Activated naive CD4-positive, alpha-beta T cell treated with anti-CD3 and anti-CD28 coated beads, Interleukin-2, amount 50 U/mL, for 24 hours (primary cell): ENCODE data around the gene VPS37C.
"Not testable (repeated sequence)": the region's sequence is repeated elsewhere in the genome, so short reads cannot be mapped to it uniquely, and the experiment has no call there.

Experiments used
- H3K27ac Mint-ChIP-seq: one replicate; pipeline ENCODE4 v1.8.0; 2021; ENCODE audit warnings: mild to moderate bottlenecking, mixed read lengths
- H3K27me3 Mint-ChIP-seq: one replicate; pipeline ENCODE4 v1.8.0; 2021; ENCODE audit warnings: mixed read lengths
- H3K36me3 Mint-ChIP-seq: one replicate; pipeline ENCODE4 v1.8.0; 2021; ENCODE audit warnings: mixed read lengths
- H3K4me1 Mint-ChIP-seq: one replicate; pipeline ENCODE4 v1.8.0; 2021; ENCODE audit warnings: mixed read lengths
- H3K4me3 Mint-ChIP-seq: one replicate; pipeline ENCODE4 v1.8.0; 2021; ENCODE audit warnings: mild to moderate bottlenecking, mixed read lengths
- H3K9me3 Mint-ChIP-seq: one replicate; pipeline ENCODE4 v1.8.0; 2021; ENCODE audit warnings: mixed read lengths

VPS37C gene

DNA sequence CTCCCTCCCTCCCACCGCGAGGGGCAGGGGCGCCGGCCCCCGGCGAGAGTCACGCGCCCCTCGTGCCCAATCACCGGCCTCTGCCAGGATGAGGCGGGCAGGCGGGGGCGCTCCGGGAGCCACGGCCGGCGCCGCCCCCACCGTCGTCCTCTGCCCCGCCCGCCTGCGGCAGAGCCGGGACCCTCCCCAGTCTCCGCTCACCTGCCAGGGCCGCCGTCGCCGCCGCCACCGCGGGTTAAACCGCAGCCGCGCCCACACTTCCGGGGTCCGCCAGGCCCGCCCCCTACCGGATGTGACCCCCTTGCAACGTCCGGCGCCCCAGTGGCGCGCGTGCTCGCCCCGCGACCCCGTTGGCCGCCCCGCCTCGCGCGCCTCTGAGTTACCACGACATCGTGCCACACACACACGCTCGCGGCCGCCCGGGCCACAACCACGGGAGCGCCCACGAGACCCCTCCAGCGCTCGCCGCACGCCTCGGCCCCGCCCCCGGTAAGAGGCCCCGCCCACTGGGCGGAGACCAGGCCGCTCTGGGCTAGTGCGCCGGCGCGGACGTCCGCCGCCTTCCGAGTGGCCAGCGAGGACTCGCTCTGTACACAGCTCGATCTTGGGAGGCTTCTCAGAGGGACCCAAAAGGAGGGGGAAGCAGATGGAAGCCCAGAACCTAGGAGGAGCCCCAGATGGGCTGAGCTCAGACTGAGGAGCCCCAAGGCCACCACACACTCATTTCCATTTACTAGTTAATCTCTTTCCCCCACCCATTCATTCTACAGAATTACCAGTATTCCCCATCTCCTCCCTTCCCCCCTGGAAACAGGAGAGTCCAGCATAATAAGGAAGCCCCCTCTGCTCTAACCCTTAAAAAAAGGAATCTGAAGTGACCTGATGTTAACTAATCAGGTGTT lies at the start of gene VPS37C:
Gene VPS37C (minus strand): TSS at position 237 of the 902 bp plus-strand sequence. CDS start 22,597 bp downstream, outside the sequence.
- H3K27ac Mint-ChIP-seq: peak within 1 kb of the TSS; percentile 94
- peaks cover 2% of the 10 kb centered on the region for H3K36me3 Mint-ChIP-seq
- peaks cover 59% of the 10 kb centered on the region for H3K4me1 Mint-ChIP-seq
- H3K27me3 Mint-ChIP-seq: no peaks in the 10 kb centered on the region
- peak within 1 kb of the TSS; percentile 95 for H3K4me3 Mint-ChIP-seq
- H3K9me3 Mint-ChIP-seq: no peaks in the 10 kb centered on the region

DNA sequence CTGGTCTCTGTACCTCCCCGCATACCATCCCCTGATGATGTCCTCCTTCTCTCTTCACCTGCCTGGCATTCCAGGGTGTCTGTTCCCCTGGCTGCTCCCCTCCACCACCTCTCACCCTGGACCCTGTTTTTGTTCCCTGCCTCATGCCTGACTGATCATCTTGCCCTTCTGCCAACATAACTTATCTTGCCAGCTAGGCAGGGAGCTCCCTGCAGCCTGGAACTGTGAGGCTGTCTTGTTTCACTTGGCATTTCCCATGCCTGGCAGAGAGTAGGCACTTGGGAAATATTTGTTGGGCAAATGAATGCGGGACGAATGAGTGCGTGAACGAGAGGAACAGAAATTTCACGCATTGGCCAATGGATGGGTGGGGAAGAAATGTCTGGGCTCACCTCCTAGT lies 49.4 kb upstream of the VPS37C start:
- H3K4me3 Mint-ChIP-seq, H3K9me3 Mint-ChIP-seq, H3K4me1 Mint-ChIP-seq, H3K36me3 Mint-ChIP-seq, H3K27me3 Mint-ChIP-seq, H3K27ac Mint-ChIP-seq: not testable (repeated sequence)

DNA sequence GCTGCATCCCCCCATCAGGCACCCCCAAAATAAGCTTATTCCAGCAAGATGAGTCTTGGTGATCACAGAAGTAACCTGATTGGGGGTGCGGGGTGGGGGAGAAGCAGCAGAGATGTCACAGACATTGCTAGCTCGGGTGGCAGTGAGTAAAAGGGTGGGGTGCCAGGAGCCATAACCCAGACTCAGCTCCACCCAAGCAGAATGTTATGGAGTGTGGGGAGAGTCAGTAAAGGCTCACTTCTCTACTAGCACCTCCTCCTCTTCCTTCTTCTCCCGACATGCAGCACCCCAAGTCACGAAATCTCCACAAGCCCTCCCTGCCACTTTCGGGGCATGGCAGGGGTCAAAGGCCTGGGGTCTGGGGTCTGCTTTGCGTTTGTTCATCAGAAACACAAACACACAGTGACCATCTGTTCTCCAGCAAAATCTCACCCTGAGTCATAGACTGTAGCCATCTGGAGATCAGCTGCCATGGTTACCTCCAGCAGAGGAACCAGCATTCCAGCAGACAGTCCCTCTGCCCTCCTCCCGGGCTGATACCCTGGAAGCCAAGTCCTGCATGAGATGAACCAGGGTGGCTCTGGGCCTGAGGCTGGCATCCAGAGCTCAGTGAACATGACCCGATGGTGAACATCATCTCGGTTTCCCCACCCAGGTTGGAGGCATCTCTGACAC lies 46.5 kb upstream of the VPS37C start:
- not testable (repeated sequence) for H3K36me3 Mint-ChIP-seq, H3K4me1 Mint-ChIP-seq, H3K4me3 Mint-ChIP-seq, H3K27ac Mint-ChIP-seq, H3K9me3 Mint-ChIP-seq, H3K27me3 Mint-ChIP-seq

DNA sequence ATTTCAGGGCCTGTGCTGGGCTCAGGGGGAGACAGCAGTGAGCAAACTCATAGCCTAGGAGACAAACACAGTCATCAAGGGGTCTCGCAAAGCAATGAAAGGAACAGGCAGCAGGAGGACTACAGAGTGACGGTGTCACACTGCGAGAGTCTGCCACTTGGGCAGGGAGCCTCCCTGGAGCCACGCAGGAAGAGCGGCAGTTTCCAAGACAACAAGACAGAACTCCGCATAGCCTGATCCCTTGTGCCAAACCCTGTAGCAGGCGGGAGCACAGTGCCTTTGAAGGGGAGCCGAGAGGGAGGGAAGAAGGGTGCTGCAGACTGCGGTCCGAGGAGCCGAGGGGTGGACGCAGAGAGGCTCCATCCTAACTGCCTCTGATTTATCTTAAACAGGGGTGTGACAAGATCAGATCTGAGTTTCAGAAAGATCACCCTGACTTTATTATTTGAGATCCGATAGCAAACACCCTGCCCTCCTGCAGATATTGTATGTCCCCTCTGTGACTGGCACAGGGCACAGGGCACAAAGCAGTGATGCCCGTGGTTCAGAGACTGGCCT lies 43.4 kb upstream of the VPS37C start:
- H3K36me3 Mint-ChIP-seq, H3K4me1 Mint-ChIP-seq, H3K27me3 Mint-ChIP-seq, H3K27ac Mint-ChIP-seq, H3K9me3 Mint-ChIP-seq, H3K4me3 Mint-ChIP-seq: not testable (repeated sequence)

DNA sequence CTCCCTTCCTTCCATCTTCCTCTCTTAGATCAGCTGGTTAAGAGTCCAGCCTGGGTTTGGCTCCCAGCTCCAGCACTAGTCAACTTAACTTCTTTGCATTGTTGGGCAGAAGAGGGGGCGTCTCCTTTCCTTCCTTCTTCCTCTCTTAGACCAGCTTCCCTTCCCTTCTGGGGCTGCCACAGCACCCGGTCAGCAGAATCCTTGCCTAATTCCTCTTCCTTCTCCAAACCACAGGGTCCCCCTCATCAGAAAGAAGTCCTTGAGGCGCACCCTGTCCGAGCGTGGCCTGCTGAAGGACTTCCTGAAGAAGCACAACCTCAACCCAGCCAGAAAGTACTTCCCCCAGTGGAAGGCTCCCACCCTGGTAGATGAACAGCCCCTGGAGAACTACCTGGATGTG lies 42.6 kb upstream of the VPS37C start:
- H3K9me3 Mint-ChIP-seq, H3K4me3 Mint-ChIP-seq, H3K27ac Mint-ChIP-seq, H3K36me3 Mint-ChIP-seq, H3K4me1 Mint-ChIP-seq, H3K27me3 Mint-ChIP-seq: not testable (repeated sequence)

DNA sequence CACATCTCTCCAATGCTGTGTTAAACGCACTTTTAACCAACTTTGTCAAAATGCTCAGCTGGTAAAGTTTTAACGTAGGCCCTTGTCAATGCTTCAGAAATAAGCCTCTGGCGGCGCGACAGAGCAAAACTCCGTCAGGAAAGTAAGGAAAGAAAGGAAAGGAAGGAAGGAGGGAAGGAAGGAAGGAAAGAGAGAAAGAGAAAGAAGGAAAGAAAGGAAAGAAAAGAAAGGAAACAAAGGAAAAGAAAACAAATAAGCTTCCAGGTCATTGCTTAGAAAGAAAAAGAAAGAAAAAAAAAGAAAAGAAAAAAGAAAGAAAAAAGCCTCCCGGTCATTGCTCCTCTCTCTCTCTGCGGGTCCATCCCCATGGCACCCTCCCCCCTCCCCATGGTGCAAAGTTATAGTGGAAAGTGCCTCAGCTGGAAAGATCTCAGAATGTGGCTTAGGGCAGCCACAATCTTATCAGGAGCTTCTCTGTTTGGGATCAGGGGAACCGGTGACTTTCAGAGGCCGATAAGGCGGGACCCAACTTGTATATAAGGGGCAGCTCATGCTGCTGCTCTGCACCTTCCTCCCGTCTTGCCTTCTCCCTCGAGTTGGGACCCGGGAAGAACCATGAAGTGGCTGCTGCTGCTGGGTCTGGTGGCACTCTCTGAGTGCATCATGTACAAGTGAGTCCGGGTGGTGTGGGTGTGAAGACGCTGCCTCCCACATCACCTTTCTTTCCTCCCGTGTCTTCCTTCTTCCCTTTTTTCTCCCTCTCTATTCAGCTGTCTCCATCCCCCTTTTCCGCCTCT lies 41.9 kb upstream of the VPS37C start, which contains the start of gene PGA3:
Gene PGA3 (plus strand): TSS at position 566 of the 797 bp plus-strand sequence. CDS start 50 bp downstream, at position 616.
- H3K4me3 Mint-ChIP-seq, H3K9me3 Mint-ChIP-seq, H3K36me3 Mint-ChIP-seq, H3K27me3 Mint-ChIP-seq, H3K4me1 Mint-ChIP-seq, H3K27ac Mint-ChIP-seq: not testable (repeated sequence)

DNA sequence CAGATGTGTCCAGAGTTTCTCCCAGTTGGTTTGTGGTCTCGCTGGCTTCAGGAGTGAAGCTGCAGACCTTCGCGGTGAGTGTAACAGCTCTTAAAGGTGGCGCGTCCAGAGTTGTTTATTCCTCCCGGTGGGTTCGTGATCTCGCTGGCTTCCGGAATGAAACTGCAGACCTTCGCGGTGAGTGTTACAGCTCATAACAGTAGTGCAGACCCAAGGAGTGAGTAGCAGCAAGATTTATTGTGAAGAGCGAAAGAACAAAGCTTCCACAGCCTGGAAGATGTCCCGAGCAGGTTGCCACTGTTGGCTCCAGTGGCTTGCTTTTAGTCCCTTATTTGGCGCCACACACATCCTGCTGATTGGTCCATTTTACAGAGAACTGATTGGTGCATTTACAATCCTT lies 40.2 kb upstream of the VPS37C start:
- Mint-ChIP-seq H3K27ac (no peak overlapping the region), H3K27me3 (peaks cover 1% of the 10 kb centered on the region), H3K9me3 (no peaks in the 10 kb centered on the region), H3K4me3 (no peak overlapping the region), H3K36me3 (no peaks in the 10 kb centered on the region), H3K4me1 (no peaks in the 10 kb centered on the region)

DNA sequence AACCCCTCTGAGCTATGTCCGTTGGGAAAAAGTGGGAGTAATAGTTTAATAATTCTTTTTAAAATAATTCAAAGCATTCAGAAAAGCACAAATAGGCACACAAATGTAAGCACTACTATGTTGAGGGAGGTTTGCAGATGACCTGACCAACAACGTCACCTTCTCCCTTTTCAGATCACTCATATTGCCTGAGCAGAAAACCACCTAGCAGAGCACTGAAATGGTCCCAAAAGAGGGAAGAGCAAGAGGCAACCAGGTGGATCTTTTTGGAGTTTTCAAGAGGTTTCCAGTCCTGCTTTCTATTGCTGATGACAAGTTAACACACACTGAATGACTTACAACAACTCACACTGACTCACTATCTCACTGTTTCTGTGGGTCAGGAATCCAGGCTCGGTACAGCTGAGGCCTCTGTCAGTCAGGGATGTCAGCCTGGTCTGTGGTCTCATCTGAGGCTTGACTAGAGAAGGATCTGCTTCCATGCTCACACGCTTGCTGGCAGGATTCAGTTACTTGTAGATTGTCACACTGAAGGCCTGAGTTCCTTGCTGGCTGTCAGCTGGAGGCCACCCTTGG lies 37.8 kb upstream of the VPS37C start:
- no peak overlapping the region for H3K27ac Mint-ChIP-seq
- no peaks in the 10 kb centered on the region for H3K36me3 Mint-ChIP-seq
- H3K27me3 Mint-ChIP-seq: peaks cover 1% of the 10 kb centered on the region
- no peaks in the 10 kb centered on the region for H3K9me3 Mint-ChIP-seq
- H3K4me3 Mint-ChIP-seq: no peak overlapping the region
- no peaks in the 10 kb centered on the region for H3K4me1 Mint-ChIP-seq

DNA sequence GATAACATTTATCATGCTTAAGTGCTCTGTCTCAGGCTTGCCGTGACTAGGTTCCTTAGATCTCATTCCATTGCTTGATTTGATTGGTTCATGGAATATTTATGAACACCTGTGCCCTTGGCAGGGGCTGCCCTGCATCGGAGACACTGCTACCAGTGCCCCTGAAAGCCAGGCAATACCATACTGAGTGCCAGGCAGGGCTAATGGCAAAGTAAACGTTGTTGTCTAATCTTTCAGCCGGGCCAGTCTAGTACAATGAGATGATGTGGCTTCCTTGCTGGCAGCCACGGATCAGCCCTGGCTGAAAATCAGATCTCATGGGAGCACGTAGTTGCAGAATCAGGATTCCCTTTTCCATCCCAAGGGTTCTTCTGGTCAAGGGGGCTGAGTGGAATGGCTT lies 37.1 kb upstream of the VPS37C start:
- Mint-ChIP-seq H3K9me3 (no peaks in the 10 kb centered on the region), H3K4me3 (no peak overlapping the region), H3K27ac (no peak overlapping the region), H3K27me3 (peaks cover 1% of the 10 kb centered on the region), H3K4me1 (no peaks in the 10 kb centered on the region), H3K36me3 (no peaks in the 10 kb centered on the region)

DNA sequence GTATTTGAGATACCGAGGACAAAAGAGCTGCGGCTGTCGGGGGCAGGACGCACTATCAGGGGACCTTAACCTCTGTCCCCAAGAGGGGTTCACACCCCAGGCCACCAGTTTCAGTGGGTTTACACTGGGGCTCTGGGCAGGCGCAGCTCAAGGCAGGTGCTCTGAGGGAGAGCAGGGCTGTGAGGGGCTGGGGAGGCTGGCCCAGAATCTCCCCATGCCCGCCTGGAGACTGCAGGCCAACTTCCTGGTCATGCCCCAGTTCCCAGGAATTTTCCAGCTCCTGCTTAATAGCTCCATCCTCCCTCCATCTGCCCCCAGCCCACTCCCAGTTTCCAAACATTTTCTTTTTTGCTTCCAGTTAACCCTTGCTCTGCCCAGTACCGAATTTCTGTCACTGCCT lies 34.5 kb upstream of the VPS37C start:
- peaks cover 1% of the 10 kb centered on the region for H3K27me3 Mint-ChIP-seq
- no peaks in the 10 kb centered on the region for H3K4me1 Mint-ChIP-seq
- H3K36me3 Mint-ChIP-seq: no peaks in the 10 kb centered on the region
- no peak overlapping the region for H3K27ac Mint-ChIP-seq
- H3K4me3 Mint-ChIP-seq: no peak overlapping the region
- no peaks in the 10 kb centered on the region for H3K9me3 Mint-ChIP-seq

DNA sequence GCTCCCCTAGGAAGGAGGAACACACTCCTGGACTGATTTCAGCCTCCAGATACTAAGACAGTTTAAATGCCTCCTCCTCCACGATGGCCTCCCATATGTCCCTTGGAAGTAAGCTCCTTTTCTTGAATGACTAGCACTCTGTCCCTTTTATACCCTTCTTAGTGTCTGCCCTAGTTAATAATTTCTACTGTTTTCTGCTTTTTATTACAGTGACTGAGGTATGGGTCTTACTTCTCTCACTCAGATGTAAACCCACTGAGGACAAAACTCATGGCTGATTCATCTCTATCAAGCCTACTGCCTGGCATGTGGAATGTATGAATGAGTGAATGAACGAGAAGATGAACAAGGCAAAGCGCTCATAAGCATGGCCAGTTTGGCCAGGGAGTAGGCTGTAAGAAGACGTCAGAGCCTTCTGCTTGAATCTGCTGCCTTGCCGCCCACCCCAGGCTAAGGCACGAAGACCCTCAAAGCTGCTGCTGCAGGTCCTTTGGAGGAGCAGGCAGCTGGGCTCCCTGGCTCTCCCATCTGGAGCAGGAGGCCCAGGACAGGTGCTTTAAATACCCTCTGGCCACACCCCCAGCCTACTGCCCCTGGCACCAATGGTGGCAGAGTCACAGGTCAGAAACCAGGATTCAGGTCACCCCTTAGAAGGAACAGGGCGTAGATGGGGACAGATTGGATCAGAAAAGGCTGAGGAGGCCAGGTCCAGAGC lies 33.9 kb upstream of the VPS37C start:
- no peaks in the 10 kb centered on the region for H3K4me1 Mint-ChIP-seq
- H3K27me3 Mint-ChIP-seq: peaks cover 1% of the 10 kb centered on the region
- H3K27ac Mint-ChIP-seq: no peak overlapping the region
- no peaks in the 10 kb centered on the region for H3K9me3 Mint-ChIP-seq
- no peak overlapping the region for H3K4me3 Mint-ChIP-seq
- no peaks in the 10 kb centered on the region for H3K36me3 Mint-ChIP-seq

DNA sequence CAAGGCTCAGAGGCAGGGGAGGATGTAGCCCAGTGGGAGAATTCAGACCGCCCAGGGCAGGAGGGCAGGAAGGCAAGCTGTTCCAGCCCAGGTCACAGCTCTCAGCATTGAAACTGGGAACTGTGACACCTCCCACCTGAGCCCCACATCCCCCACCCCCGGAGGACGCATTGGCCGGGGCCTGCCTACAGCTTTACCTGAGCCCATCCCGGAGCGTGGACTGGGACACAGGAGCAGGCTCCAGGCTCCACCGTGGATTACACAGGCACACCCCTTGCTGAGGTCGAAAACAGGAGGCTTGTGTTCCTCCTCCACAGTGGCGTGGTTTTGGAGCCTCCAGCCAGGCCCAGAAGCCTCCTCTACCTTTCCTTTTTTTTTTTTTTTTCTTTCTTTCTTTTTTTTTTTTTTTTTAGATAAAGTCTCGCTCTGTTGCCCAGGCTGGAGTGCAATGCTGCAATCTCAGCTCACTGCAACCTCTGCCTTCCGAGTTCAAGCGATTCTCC lies 33.0 kb upstream of the VPS37C start:
- H3K4me3 Mint-ChIP-seq: no peak overlapping the region
- H3K36me3 Mint-ChIP-seq: no peaks in the 10 kb centered on the region
- H3K27me3 Mint-ChIP-seq: peaks cover 1% of the 10 kb centered on the region
- no peaks in the 10 kb centered on the region for H3K9me3 Mint-ChIP-seq
- H3K4me1 Mint-ChIP-seq: no peaks in the 10 kb centered on the region
- H3K27ac Mint-ChIP-seq: no peak overlapping the region

DNA sequence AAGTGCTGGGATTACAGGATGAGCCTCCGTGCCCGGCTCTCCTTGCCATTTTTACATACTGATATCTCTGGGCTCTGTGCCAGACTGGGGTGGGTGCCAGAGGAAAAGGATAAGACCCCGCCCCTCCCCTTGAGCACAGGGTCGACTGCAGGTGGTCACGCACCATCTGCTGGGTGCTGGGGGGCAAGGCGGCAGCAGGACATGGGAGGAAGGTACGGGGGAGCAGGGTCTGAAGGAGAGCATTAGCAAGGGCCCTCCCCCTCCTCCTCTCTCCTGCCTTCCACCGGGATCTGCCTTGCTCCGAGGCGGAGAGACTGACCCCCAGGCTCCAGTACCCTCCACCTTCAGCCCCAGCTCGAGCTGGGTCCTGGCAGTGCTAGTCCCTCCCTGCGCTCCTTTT lies 32.4 kb upstream of the VPS37C start:
- Mint-ChIP-seq H3K36me3 (no peaks in the 10 kb centered on the region), H3K27me3 (peaks cover 1% of the 10 kb centered on the region), H3K9me3 (no peaks in the 10 kb centered on the region), H3K4me3 (no peak overlapping the region), H3K27ac (no peak overlapping the region), H3K4me1 (no peaks in the 10 kb centered on the region)

DNA sequence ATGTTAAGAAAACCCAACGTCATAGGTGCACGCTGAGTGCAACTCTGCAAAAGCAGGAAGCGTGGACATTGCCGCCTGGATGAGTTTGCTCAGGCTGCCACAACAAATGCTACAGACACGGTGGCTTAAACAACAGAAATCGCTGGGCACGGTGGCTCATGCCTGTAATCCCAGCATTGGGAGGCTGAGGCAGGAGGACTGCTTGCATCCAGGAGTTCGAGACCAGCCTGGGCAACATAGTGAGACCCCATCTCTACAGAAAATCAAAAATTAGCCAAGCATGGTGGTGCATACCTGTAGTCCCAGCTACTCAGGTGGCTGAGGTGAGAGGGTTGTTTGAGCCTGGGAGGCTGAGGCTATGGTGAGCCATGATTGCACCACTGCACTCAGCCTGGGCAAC lies 28.7 kb upstream of the VPS37C start:
- Mint-ChIP-seq H3K27ac (no peak overlapping the region), H3K4me3 (no peak overlapping the region), H3K36me3 (no peaks in the 10 kb centered on the region)

More for the DNA sequence above, 28.7 kb upstream of the VPS37C start:
- Mint-ChIP-seq H3K4me1 (no peaks in the 10 kb centered on the region), H3K27me3 (no peaks in the 10 kb centered on the region), H3K9me3 (no peaks in the 10 kb centered on the region)
